GM21576 (cell line): ENCODE measurements around the gene CASKIN2.
"Not testable (repeated sequence)": the region's sequence is repeated elsewhere in the genome, so short reads cannot be mapped to it uniquely, and the experiment has no call there.

Source experiments
- ATAC-seq: cut with Tn5 transposase; IDR thresholded peaks from one replicate; pipeline ENCODE4 v1.9.1; 2021; ENCODE audit warnings: mild to moderate bottlenecking, moderate library complexity; ENCODE audit not compliant: unreplicated experiment

CASKIN2 gene

GRCh38 chr17:75521951-75522727 lies 6.8 kb upstream of the CASKIN2 start:
- ATAC-seq, result no peak

GRCh38 chr17:75521290-75521689 lies 6.0 kb upstream of the CASKIN2 start:
- ATAC-seq, result no peak

- ATAC-seq, result not testable (repeated sequence)
Measured at GRCh38 chr17:75520413-75520812, 5.1 kb upstream of the CASKIN2 start.

- no peak for ATAC-seq
Measured at GRCh38 chr17:75518983-75519537, 3.7 kb upstream of the CASKIN2 start.

- no peak for ATAC-seq
Measured at GRCh38 chr17:75518201-75518600, 2.9 kb upstream of the CASKIN2 start.

GRCh38 chr17:75517297-75517865 lies 2.0 kb upstream of the CASKIN2 start:
- ATAC-seq, result no peak

GRCh38 chr17:75516619-75517296 lies 1.4 kb upstream of the CASKIN2 start:
- ATAC-seq, result peak; percentile 18

- peak; percentile 60 for ATAC-seq
Measured at GRCh38 chr17:75516255-75516618, 900 bp upstream of the CASKIN2 start, which contains the start of gene TSEN54. Gene TSEN54 (plus strand): TSS chr17:75516528. CDS start chr17:75516561, 33 bp downstream.

GRCh38 chr17:75514919-75515495 lies 330 bp downstream of the CASKIN2 start:
- ATAC-seq, result no peak

- no peak for ATAC-seq
Measured at GRCh38 chr17:75514299-75514918, 928 bp downstream of the CASKIN2 start.

GRCh38 chr17:75513641-75514000 lies 1.7 kb downstream of the CASKIN2 start:
- no peak for ATAC-seq

GRCh38 chr17:75512926-75513640 lies 2.3 kb downstream of the CASKIN2 start:
- ATAC-seq, result no peak

- no peak for ATAC-seq
Measured at GRCh38 chr17:75511610-75512575, 3.4 kb downstream of the CASKIN2 start.

GRCh38 chr17:75511270-75511609 lies 4.1 kb downstream of the CASKIN2 start:
- ATAC-seq, result no peak

GRCh38 chr17:75509528-75510258 lies 5.6 kb downstream of the CASKIN2 start:
- ATAC-seq, result no peak

GRCh38 chr17:75508931-75509361 lies 6.4 kb downstream of the CASKIN2 start:
- no peak for ATAC-seq

- ATAC-seq, result no peak
Measured at GRCh38 chr17:75507733-75508719, 7.3 kb downstream of the CASKIN2 start.
